Epithelial cell of prostate (primary cell): ENCODE data around the gene CNNM4.

Experiments
- DNase-seq: peaks from one replicate; pipeline ENCODE4 v3.0.0-alpha.2; 2011; ENCODE audit warnings: low read depth, low spot score
- H3K27ac ChIP-seq: fragments of 450-650 bp; 2 replicates; pipeline ENCODE4 v1.5.1; 2017; ENCODE audit warnings: mild to moderate bottlenecking

CNNM4 gene

GRCh38 chr2:96760036-96760985, at the start of gene CNNM4:
Gene CNNM4 (plus strand): TSS chr2:96760902. CDS start chr2:96761000, 98 bp downstream.
- DNase-seq = peak; percentile 68
- H3K27ac ChIP-seq = peak within 1 kb of the TSS; percentile 44

- no peak for DNase-seq
- no peak overlapping the region for H3K27ac ChIP-seq
These were observed 49.7 kb upstream of the CNNM4 start for GRCh38 chr2:96710985-96711384.

GRCh38 chr2:96715658-96716057, 45.0 kb upstream of the CNNM4 start:
- peak overlapping the region; percentile 27 for H3K27ac ChIP-seq
- no peak for DNase-seq

GRCh38 chr2:96716388-96716787, 44.3 kb upstream of the CNNM4 start:
- H3K27ac ChIP-seq = peak overlapping the region; percentile 27
- no peak for DNase-seq

GRCh38 chr2:96726131-96726530, 34.6 kb upstream of the CNNM4 start:
- no peak for DNase-seq
- no peak overlapping the region for H3K27ac ChIP-seq

- no peak for DNase-seq
- no peak overlapping the region for H3K27ac ChIP-seq
These were observed 33.3 kb upstream of the CNNM4 start for GRCh38 chr2:96727431-96727830.

GRCh38 chr2:96729748-96730147, 31.0 kb upstream of the CNNM4 start:
- H3K27ac ChIP-seq = peak overlapping the region; percentile 68
- DNase-seq = no peak

- peak overlapping the region; percentile 68 for H3K27ac ChIP-seq
- DNase-seq = peak; percentile 88
These were observed 30.5 kb upstream of the CNNM4 start for GRCh38 chr2:96730212-96730611.

- H3K27ac ChIP-seq = peak overlapping the region; percentile 12
- peak; percentile 20 for DNase-seq
These were observed 26.8 kb upstream of the CNNM4 start for GRCh38 chr2:96733931-96734330.

GRCh38 chr2:96734880-96735583, 25.7 kb upstream of the CNNM4 start:
- no peak overlapping the region for H3K27ac ChIP-seq
- no peak for DNase-seq

GRCh38 chr2:96737251-96737650, 23.5 kb upstream of the CNNM4 start:
- no peak overlapping the region for H3K27ac ChIP-seq
- no peak for DNase-seq

- H3K27ac ChIP-seq = peak overlapping the region; percentile 37
- DNase-seq = no peak
These were observed 22.9 kb upstream of the CNNM4 start for GRCh38 chr2:96737831-96738230.

GRCh38 chr2:96739076-96739632, 21.5 kb upstream of the CNNM4 start:
- peak overlapping the region; percentile 13 for H3K27ac ChIP-seq
- no peak for DNase-seq

GRCh38 chr2:96739633-96740428, 20.9 kb upstream of the CNNM4 start, which contains the start of gene LMAN2L:
Gene LMAN2L (minus strand): TSS chr2:96740064. CDS start chr2:96740040, 24 bp downstream.
- peak; percentile 77 for DNase-seq
- H3K27ac ChIP-seq = peak within 1 kb of the TSS; percentile 13

- no peak for DNase-seq
- H3K27ac ChIP-seq = no peak overlapping the region
These were observed 13.6 kb upstream of the CNNM4 start for GRCh38 chr2:96747061-96747617.

GRCh38 chr2:96751800-96752199, 8.9 kb upstream of the CNNM4 start:
- H3K27ac ChIP-seq = no peak overlapping the region
- no peak for DNase-seq

- DNase-seq = no peak
These were observed 6.9 kb upstream of the CNNM4 start for GRCh38 chr2:96753661-96754282.

GRCh38 chr2:96754317-96754716, 6.4 kb upstream of the CNNM4 start:
- DNase-seq = no peak
- H3K27ac ChIP-seq = no peak overlapping the region

More at GRCh38 chr2:96753661-96754282, 6.9 kb upstream of the CNNM4 start:
- no peak overlapping the region for H3K27ac ChIP-seq

- no peak overlapping the region for H3K27ac ChIP-seq
These were observed 3.8 kb upstream of the CNNM4 start for GRCh38 chr2:96756788-96757476.

More at GRCh38 chr2:96756788-96757476, 3.8 kb upstream of the CNNM4 start:
- no peak for DNase-seq
